Liver (tissue), 4 donors: Measurements from ENCODE around the gene KDM5A. TPM values are rescaled to one million over a fixed set of nuclear protein-coding genes. Genes with fewer than 3 reads are reported as not detected.

Source experiments
- polyA plus RNA-seq, 2 donors: library from polyadenylated mRNA; stranded (reverse) in 1 of 2; unstranded in 1 of 2; fragments of 200-250 nt in 1 of 2; fragments of >200 nt in 1 of 2; fragmentation: Nextera tagmentation in 1 of 2; extraction: Ambion mirVana in 1 of 2; gene quantifications; one replicate each; pipeline versions ENCODE4 v1.2.1 to v1.2.3, GENCODE V29; 2013 to 2015
- total RNA-seq, 2 donors: library from RNA; depleted of rRNA; stranded (reverse); fragments of >200 nt; gene quantifications; one replicate each; pipeline ENCODE4 v1.2.3, GENCODE V29; 2014
- donor health status: healthy.
- donor health status: healthy.
- donor health status: healthy.

Gene KDM5A
- total and polyA plus RNA-seq, 4 donors: 7.2 to 33.7 (median 23.6) TPM

Other genes with a start within 250 kb of the KDM5A start
- 10 to 100 TPM; 27.1 to 30.3 TPM for gene SLC6A12, start 175.2 kb downstream of the KDM5A start, total RNA-seq
- 10 to 100 TPM; 18.2 to 19.3 TPM for gene SLC6A12, start 175.2 kb downstream of the KDM5A start, polyA plus RNA-seq
- 10 to 100 TPM in 1 of 2 donors, under 1 TPM in 1; 0.23 to 12.0 TPM for gene SLC6A13, start 126.5 kb downstream of the KDM5A start, total RNA-seq
- gene SLC6A13, start 126.5 kb downstream of the KDM5A start, polyA plus RNA-seq: 1 to 10 TPM; 5.4 to 9.5 TPM
- 1 to 10 TPM; 3.9 to 4.2 TPM for gene CCDC77, start 12.3 kb upstream of the KDM5A start, total RNA-seq
- 1 to 10 TPM; 1.2 to 1.5 TPM for gene CCDC77, start 12.3 kb upstream of the KDM5A start, polyA plus RNA-seq
- under 1 TPM; 0.09 to 0.25 TPM for gene B4GALNT3, start 70.6 kb upstream of the KDM5A start, total RNA-seq
- under 1 TPM in 1 of 2 donors, not detected in 1; 0.14 TPM for gene B4GALNT3, start 70.6 kb upstream of the KDM5A start, polyA plus RNA-seq